Panc1 (cell line): Measurements from ENCODE around the gene PDE11A.

ENCODE experiments used
- CTCF ChIP-seq: fragments of 450-650 bp; IDR thresholded peaks from 2 replicates; pipeline ENCODE4 v1.5.1; 2017; ENCODE audit warnings: mild to moderate bottlenecking
- POLR2AphosphoS5 ChIP-seq: IDR thresholded peaks from 2 replicates; pipeline ENCODE4 v1.6.1; 2012; ENCODE audit warnings: mild to moderate bottlenecking, low read depth, low read length, moderate library complexity
- TF ChIP-seq, protein P1 (sequence below), 2 experiments: IDR thresholded peaks; 2 replicates each; pipeline ENCODE4 v1.6.1; 2011 to 2012; ENCODE audit warnings: low read depth in 2 of 2, control low read depth in 1 of 2, low read length in 1 of 2, mild to moderate bottlenecking in 1 of 2, moderate library complexity in 1 of 2; ENCODE audit not compliant: insufficient read depth in 1 of 2

GRCh38 chr2:178072383-178073301, at the start of gene PDE11A:
- no peak for TF ChIP-seq CTCF
- TF ChIP-seq POLR2AphosphoS5: no peak
- TF ChIP-seq, protein P1, sequence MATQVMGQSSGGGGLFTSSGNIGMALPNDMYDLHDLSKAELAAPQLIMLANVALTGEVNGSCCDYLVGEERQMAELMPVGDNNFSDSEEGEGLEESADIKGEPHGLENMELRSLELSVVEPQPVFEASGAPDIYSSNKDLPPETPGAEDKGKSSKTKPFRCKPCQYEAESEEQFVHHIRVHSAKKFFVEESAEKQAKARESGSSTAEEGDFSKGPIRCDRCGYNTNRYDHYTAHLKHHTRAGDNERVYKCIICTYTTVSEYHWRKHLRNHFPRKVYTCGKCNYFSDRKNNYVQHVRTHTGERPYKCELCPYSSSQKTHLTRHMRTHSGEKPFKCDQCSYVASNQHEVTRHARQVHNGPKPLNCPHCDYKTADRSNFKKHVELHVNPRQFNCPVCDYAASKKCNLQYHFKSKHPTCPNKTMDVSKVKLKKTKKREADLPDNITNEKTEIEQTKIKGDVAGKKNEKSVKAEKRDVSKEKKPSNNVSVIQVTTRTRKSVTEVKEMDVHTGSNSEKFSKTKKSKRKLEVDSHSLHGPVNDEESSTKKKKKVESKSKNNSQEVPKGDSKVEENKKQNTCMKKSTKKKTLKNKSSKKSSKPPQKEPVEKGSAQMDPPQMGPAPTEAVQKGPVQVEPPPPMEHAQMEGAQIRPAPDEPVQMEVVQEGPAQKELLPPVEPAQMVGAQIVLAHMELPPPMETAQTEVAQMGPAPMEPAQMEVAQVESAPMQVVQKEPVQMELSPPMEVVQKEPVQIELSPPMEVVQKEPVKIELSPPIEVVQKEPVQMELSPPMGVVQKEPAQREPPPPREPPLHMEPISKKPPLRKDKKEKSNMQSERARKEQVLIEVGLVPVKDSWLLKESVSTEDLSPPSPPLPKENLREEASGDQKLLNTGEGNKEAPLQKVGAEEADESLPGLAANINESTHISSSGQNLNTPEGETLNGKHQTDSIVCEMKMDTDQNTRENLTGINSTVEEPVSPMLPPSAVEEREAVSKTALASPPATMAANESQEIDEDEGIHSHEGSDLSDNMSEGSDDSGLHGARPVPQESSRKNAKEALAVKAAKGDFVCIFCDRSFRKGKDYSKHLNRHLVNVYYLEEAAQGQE (IDR thresholded peaks at IDR 0.05; ENCODE audit: insufficient read depth in 1 of 2, low read depth in 2 of 2, low read length in 1 of 2): no peak
